VCaP (cell line): ENCODE data around the gene ABCA2.

Experiments
- H3K27ac ChIP-seq: fragments of 450-650 bp; 2 replicates; pipeline ENCODE4 v1.5.1; 2017
- CTCF ChIP-seq: fragments of 450-650 bp; conservative IDR thresholded peaks from 2 replicates; pipeline ENCODE4 v1.5.1; 2017; ENCODE audit warnings: mild to moderate bottlenecking, moderate library complexity

The ABCA2 gene

GRCh38 chr9:137028263-137029057 lies 423 bp upstream of the ABCA2 start:
- H3K27ac ChIP-seq: peak overlapping the region; percentile 93
- TF ChIP-seq CTCF: peak; percentile 74

- peak overlapping the region; percentile 93 for H3K27ac ChIP-seq
- TF ChIP-seq CTCF: no peak
These were observed 1.2 kb downstream of the ABCA2 start for GRCh38 chr9:137026828-137027227.

- TF ChIP-seq CTCF: no peak
- H3K27ac ChIP-seq: peak overlapping the region; percentile 93
These were observed 1.7 kb downstream of the ABCA2 start for GRCh38 chr9:137026384-137026783.

GRCh38 chr9:137025517-137025966 lies 2.5 kb downstream of the ABCA2 start:
- no peak; the same call in 1 of the 2 replicates for TF ChIP-seq CTCF
- peak overlapping the region; percentile 93 for H3K27ac ChIP-seq

GRCh38 chr9:137023583-137023991 lies 4.5 kb downstream of the ABCA2 start:
- no peak overlapping the region for H3K27ac ChIP-seq
- TF ChIP-seq CTCF: no peak

GRCh38 chr9:137023157-137023556 lies 4.9 kb downstream of the ABCA2 start:
- no peak for TF ChIP-seq CTCF
- H3K27ac ChIP-seq: no peak overlapping the region

GRCh38 chr9:137022662-137023008 lies 5.4 kb downstream of the ABCA2 start:
- no peak overlapping the region for H3K27ac ChIP-seq
- no peak for TF ChIP-seq CTCF
